H1 (cell line): ENCODE results near the gene FANCD2. TPM values are rescaled to one million over a fixed set of nuclear protein-coding genes. Genes with fewer than 3 reads are reported as not detected.

Experiments
- BACH1 ChIP-seq: IDR thresholded peaks from 2 replicates; pipeline ENCODE4 v1.6.1; 2012; ENCODE audit warnings: low read length, improper control_type of control experiment
- BRCA1 ChIP-seq: IDR thresholded peaks from 2 replicates; pipeline ENCODE4 v1.6.1; 2012; ENCODE audit warnings: low read depth, low read length, improper control_type of control experiment
- CREB1 ChIP-seq: IDR thresholded peaks from 2 replicates; pipeline ENCODE4 v1.6.1; 2012; ENCODE audit warnings: inconsistent platforms
- E2F6 ChIP-seq: IDR thresholded peaks from 2 replicates; pipeline ENCODE4 v1.6.1; 2012; ENCODE audit warnings: inconsistent platforms
- EGR1 ChIP-seq: IDR thresholded peaks from 2 replicates; pipeline ENCODE4 v1.6.1; 2011; ENCODE audit warnings: low read depth, low read length, borderline replicate concordance
- GABPA ChIP-seq: IDR thresholded peaks from 2 replicates; pipeline ENCODE4 v1.6.1; 2011; ENCODE audit warnings: mild to moderate bottlenecking, low read length, moderate library complexity, borderline replicate concordance; ENCODE audit not compliant: insufficient read depth
- HDAC2 ChIP-seq, 2 experiments: fragments of 300-600 bp in 1 of 2; sonication (generic) in 1 of 2; IDR thresholded peaks; 2 replicates each; pipeline ENCODE4 v1.6.1; 2011 to 2012; ENCODE audit warnings: low read depth in 2 of 2, low read length in 2 of 2, mild to moderate bottlenecking in 2 of 2, moderate library complexity in 2 of 2, borderline replicate concordance in 1 of 2, inconsistent platforms in 1 of 2
- HDAC6 ChIP-seq: IDR thresholded peaks from one replicate; pipeline ENCODE4 v1.7.1; 2012; ENCODE audit warnings: low read depth, mild to moderate bottlenecking, inconsistent platforms, low read length, moderate library complexity
- JUN ChIP-seq: IDR thresholded peaks from 2 replicates; pipeline ENCODE4 v1.6.1; 2011; ENCODE audit warnings: low read depth, mild to moderate bottlenecking, improper control_type of control experiment, low read length
- JUND ChIP-seq: IDR thresholded peaks from 2 replicates; pipeline ENCODE4 v1.6.1; 2011; ENCODE audit warnings: mild to moderate bottlenecking, improper control_type of control experiment, low read length
- KDM5A ChIP-seq: fragments of 200-600 bp; IDR thresholded peaks from 2 replicates; pipeline ENCODE4 v1.7.1; 2012; ENCODE audit warnings: mild to moderate bottlenecking, low read length, inconsistent platforms, mixed read lengths
- MAX ChIP-seq: IDR thresholded peaks from 2 replicates; pipeline ENCODE4 v1.6.1; 2012; ENCODE audit warnings: inconsistent platforms
- NRF1 ChIP-seq: IDR thresholded peaks from 2 replicates; pipeline ENCODE4 v1.6.1; 2011; ENCODE audit warnings: mild to moderate bottlenecking, low read depth, low read length, improper control_type of control experiment
- POLR2A ChIP-seq, 2 experiments: IDR thresholded peaks; 1 replicate in 1 of 2; 2 replicates in 1 of 2; pipeline ENCODE4 v1.6.1; 2011; ENCODE audit warnings: low read depth in 2 of 2, low read length in 2 of 2, mild to moderate bottlenecking in 2 of 2; ENCODE audit errors: control extremely low read depth in 1 of 2
- POLR2AphosphoS5 ChIP-seq: IDR thresholded peaks from 2 replicates; pipeline ENCODE4 v1.6.1; 2011; ENCODE audit warnings: low read depth, low read length
- RAD21 ChIP-seq, 2 experiments: IDR thresholded peaks in 1 of 2; conservative IDR thresholded peaks in 1 of 2; 2 replicates each; pipeline ENCODE4 v1.6.1; 2011; ENCODE audit warnings: low read depth in 2 of 2, low read length in 2 of 2, improper control_type of control experiment in 1 of 2, inconsistent platforms in 1 of 2, mild to moderate bottlenecking in 1 of 2, moderate library complexity in 1 of 2
- RBBP5 ChIP-seq: IDR thresholded peaks from 2 replicates; pipeline ENCODE4 v1.7.1; 2012; ENCODE audit warnings: low read depth, mild to moderate bottlenecking, inconsistent platforms, low read length, moderate library complexity, borderline replicate concordance
- SIN3A ChIP-seq, 2 experiments: IDR thresholded peaks in 1 of 2; conservative IDR thresholded peaks in 1 of 2; 2 replicates each; pipeline ENCODE4 v1.6.1; 2011 to 2012; ENCODE audit warnings: low read length in 2 of 2, improper control_type of control experiment in 1 of 2, low read depth in 1 of 2, mild to moderate bottlenecking in 1 of 2
- SIRT6 ChIP-seq: IDR thresholded peaks from one replicate; pipeline ENCODE4 v1.7.1; 2012; ENCODE audit warnings: low read length, inconsistent platforms
- SIX5 ChIP-seq: IDR thresholded peaks from 2 replicates; pipeline ENCODE4 v1.6.1; 2011; ENCODE audit warnings: mild to moderate bottlenecking, low read depth, low read length
- SUZ12 ChIP-seq: fragments of 200-600 bp; sonication (generic); IDR thresholded peaks from 2 replicates; pipeline ENCODE4 v1.6.1; 2012; ENCODE audit warnings: mild to moderate bottlenecking, inconsistent platforms, low read length, moderate library complexity, mixed read lengths
- TBP ChIP-seq: IDR thresholded peaks from 2 replicates; pipeline ENCODE4 v1.6.1; 2011; ENCODE audit warnings: low read depth, low read length, improper control_type of control experiment
- TCF12 ChIP-seq: IDR thresholded peaks from 2 replicates; pipeline ENCODE4 v1.6.1; 2011; ENCODE audit warnings: low read depth, mild to moderate bottlenecking, low read length
- YY1 ChIP-seq: IDR thresholded peaks from 2 replicates; pipeline ENCODE4 v1.6.1; 2011; ENCODE audit warnings: low read depth, mild to moderate bottlenecking, low read length
- polyA plus RNA-seq, 7 experiments: library from polyadenylated mRNA; depleted of rRNA in 3 of 7; stranded (reverse) in 5 of 7; unstranded in 2 of 7; fragments of >200 nt in 5 of 7; fragments of 200-250 nt in 2 of 7; gene quantifications; 1 replicate in 5 of 7; 2 replicates in 1 of 7; 4 replicates in 1 of 7; pipeline versions ENCODE4 v1.2.1 to v1.2.3, GENCODE V29; 2011 to 2013; ENCODE audit warnings: missing spikeins in 2 of 7, mixed read lengths in 2 of 7
- total RNA-seq: library from RNA; stranded (reverse); fragmentation: NEBNext Ultra II Directional; extraction: Animal tissue kit (Norgen Biotek cat#: 25700); gene quantifications from 2 replicates; pipeline ENCODE4 v1.2.1, GENCODE V29; 2021

The FANCD2 gene
- total and polyA plus RNA-seq, 2 of the 8 experiments (the other 6 are each of a cell fraction or from before 2014, with no cell fraction given), result 33.1 to 77.8 TPM

- TF ChIP-seq MAX (peak; percentile 83), E2F6 (peak; percentile 98), POLR2AphosphoS5 (peak; percentile 93), POLR2A (IDR thresholded peaks at IDR 0.05; ENCODE audit: control extremely low read depth in 1 of 2, low read depth in 2 of 2, low read length in 2 of 2) (peak; percentile 61 to 94; a peak in 2 of 3 replicates), JUN (no peak), SIRT6 (no peak), RBBP5 (peak; percentile 65), SUZ12 (no peak), GABPA (peak; percentile 88; the same call in 1 of the 2 replicates), TBP (peak; percentile 92), NRF1 (no peak), HDAC6 (no peak), HDAC2 (IDR thresholded peaks at IDR 0.05; ENCODE audit: borderline replicate concordance in 1 of 2, low read depth in 2 of 2, low read length in 2 of 2) (peak in 1 of 2 experiments; percentile 98; a peak in 2 of 4 replicates), JUND (no peak), BACH1 (no peak), TCF12 (no peak), SIX5 (no peak), YY1 (peak; percentile 26), KDM5A (peak; percentile 90), CREB1 (peak; percentile 100), BRCA1 (peak; percentile 67; the same call in 1 of the 2 replicates), EGR1 (no peak), RAD21 (IDR thresholded peaks at IDR 0.05 in 1 of 2, conservative IDR thresholded peaks at IDR 0.05 in 1 of 2; ENCODE audit: low read depth in 2 of 2, low read length in 2 of 2) (no peak), SIN3A (conservative IDR thresholded peaks at IDR 0.05 in 1 of 2, IDR thresholded peaks at IDR 0.05 in 1 of 2; ENCODE audit: low read depth in 1 of 2, low read length in 2 of 2) (peak; percentile 99 to 100)
These were observed at the start of gene FANCD2 (continued) for GRCh38 chr3:10026084-10026890.
